Stimulated activated CD8-positive, alpha-beta memory T cell treated with anti-CD3 and anti-CD28 coated beads, Interleukin-15, amount 100 ng/mL, for 48 hours (primary cell): Measurements from ENCODE around the gene SLC16A9.

ENCODE experiments used
- DNase-seq, 2 donors: peaks; one replicate each; pipeline ENCODE4 v3.0.0-alpha.2; 2020; ENCODE audit warnings: low read depth in 2 of 2

Gene SLC16A9

DNA sequence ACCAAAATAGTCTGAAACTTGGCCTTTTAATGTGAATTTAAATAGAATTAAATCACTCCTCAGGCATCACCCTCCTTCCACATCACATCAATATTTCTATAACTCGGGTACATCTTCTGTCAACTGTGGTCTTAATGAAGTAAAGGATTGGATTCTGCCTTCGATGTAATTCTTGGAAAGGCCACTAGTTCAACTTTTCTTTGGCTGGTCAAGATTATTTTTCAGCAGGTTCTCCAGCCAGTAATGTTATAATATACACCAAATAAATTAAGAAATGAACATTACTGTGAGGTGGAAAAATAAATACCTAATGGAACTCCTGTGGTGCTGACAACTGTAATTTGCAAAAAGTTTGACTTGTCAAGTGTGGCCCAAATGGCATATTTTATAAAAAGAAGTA, 9.7 kb upstream of the SLC16A9 start:
- DNase-seq, result no peak

DNA sequence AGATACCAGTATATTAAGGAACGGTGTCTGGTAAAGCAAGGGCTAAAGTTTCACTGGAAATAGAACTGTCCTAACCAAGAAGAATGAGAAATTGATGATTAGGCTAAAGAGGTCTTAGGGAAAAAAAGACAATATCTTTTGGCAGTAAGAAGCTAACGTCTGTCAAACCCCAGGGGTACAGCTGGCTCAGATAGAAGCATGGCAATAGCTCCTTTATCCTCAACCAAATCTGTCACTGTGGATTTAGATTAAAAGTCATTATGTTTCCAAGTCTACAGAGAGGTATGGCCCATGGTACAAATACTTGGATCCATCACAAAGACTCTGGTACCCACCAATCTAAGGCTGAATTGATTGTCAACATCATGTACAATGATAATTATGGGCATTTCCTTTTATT, 8.6 kb upstream of the SLC16A9 start:
- no peak for DNase-seq

DNA sequence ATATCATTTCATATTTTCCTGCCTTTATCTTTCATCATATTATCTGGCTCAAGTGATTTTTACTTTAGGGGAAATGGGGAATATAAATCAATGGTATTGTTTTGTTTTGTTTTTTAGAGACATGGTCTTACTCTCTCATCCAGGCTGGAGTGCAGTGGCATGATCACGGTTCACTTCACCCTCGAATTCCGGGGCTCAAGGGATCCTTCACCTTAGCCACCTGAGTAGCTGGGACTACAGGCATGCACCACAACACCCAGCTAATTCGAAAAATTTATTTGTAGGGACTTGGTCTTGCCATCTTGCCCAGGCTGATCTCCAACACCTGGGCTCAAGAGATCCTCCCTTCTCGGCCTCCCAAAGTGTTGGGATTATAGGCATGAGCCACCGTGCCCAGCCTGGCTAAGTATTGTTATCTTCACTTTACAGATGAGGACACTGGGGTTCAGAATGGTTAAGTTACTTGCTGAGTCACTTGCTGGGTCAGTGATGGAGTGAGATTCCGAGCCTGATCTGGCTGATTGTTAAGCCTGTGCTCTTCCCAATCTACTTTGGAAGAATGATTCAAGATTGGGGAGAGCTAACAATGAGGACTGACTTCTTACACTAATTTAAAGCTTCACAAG, 3.7 kb upstream of the SLC16A9 start:
- DNase-seq, result no peak

DNA sequence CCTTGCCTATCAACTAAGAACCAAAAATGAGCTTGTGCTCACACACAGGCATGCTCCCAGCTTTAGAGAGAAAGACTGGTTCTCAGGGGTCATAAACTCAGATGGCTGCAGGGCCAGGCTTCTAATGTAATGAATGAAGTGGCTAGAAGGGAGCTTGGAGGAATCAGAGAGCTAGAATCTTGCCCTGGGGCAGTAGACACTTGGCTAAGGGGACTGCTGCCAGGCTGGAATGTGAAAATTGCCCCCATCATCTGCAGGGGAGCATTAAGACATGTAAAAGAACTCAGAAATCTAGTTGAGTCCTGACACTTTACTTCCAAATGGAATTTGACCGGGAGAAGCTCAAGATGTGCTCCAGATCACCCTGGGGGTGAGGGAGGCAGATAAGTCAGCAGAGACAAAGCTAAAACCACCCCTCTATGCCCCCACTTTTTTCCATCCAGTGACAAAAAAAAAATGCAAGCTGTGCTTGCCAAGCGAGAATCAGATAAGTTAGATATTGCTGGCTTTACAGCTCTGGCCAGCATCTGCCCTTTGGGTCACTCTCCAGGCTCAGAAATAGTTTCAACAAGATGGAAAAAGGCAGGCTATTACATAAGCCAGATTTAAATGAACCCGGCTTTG, 2.3 kb upstream of the SLC16A9 start:
- no peak for DNase-seq

GRCh38 chr10:59708816-59709394, 745 bp downstream of the SLC16A9 start:
- no peak for DNase-seq

- no peak for DNase-seq
Observed at GRCh38 chr10:59706851-59707797, 2.5 kb downstream of the SLC16A9 start.

DNA sequence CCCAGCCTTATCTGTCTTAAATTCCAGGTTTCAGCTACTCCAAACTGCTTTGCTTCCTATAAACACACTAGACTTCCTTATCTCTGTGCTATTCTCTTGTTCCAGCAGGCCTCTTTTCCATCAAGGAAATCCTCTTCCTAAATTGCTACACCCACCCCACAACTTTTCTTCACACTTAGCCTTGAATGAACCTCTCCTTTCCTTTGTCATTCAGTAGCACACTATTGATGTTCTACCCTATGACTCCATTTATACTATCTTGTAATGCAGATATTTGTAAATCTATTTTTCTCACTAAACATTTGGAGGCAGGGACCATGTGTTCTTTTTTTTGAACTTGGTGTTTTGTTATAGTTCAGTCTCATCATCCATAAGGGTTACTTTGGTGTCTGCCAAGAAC, 3.7 kb downstream of the SLC16A9 start:
- no peak for DNase-seq

- no peak for DNase-seq
Observed at GRCh38 chr10:59704630-59705029, 5.0 kb downstream of the SLC16A9 start.

DNA sequence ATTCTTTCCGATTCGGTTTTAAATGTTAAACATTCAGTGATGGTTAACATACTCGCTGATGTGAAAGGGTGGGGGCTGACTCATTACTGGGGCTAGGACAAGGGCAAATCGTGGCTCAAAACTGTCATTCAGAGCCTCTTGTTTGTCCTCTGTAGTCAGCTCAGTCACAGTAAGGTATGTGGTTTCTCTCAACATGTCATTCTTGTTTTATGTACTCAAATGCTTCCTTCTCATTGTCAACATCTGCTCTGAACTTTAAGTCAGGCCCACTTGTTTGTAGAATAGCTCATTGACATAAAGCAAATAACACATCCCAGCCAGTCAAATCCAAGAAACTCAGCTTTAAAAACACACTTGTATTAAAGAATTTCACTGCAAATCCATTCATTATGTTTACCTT, 7.3 kb downstream of the SLC16A9 start:
- DNase-seq, result no peak

DNA sequence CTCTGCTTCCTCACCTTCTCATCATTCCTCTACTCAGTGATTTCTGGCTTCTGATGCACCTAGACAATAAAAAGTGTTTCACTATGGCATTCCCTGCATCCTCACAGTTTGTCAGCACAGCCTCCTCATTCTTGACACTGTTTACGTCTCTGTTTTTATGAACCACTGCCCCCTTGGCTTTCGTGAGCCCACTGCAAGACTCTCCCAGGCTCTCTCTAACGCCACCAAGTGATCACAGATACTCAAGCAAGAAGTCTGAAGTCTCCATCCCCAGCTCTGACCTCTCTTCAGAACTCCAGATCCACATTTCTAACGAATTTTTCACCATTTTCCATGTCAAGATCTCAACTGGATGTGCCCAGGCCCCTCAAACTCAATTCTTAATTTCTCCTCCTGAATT, 8.9 kb downstream of the SLC16A9 start:
- DNase-seq, result no peak

- DNase-seq, result no peak
Observed at GRCh38 chr10:59698326-59698725, 11.3 kb downstream of the SLC16A9 start.

- no peak for DNase-seq
Observed at GRCh38 chr10:59695637-59696036, 14.0 kb downstream of the SLC16A9 start.

- no peak for DNase-seq
Observed at GRCh38 chr10:59694936-59695335, 14.7 kb downstream of the SLC16A9 start.

DNA sequence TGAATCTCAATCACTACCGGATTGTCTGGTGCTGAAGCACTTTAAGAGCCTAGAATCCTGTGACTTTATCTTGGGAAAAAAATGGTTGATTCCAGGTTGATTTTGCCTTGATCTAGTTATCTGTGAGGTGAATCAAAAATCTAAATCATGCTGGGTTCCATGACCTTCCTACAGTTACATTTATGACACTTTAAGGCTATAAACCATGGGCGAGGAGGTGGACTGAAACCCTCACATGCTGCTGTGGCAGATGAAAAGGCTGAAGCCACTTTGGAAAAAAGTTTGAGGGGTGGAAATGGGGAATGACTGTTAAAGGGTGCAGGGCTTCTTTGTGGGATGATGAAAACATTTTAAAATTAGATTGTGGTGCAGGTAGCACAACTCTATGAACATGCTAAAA, 17.5 kb downstream of the SLC16A9 start:
- no peak for DNase-seq

DNA sequence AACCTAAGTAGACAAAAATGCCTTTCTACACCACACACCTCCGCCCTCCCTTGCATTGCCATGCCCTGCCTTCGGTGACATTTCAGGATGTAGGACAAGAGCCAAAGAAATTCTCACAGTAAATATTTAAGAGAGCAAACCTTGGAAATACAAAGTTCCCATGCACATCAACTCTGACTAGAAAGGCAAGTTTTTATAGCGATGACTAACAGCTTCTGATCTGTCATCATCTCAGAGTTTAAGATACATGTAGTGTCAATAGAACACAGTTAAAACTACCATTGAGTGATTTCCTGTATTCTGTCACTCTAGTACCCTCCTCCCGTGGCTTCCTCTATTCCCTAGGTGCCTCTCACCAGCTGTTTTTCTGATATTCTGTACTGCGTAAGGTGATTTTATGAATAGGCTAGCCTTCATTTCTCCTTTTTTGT, 20.7 kb downstream of the SLC16A9 start:
- no peak for DNase-seq

DNA sequence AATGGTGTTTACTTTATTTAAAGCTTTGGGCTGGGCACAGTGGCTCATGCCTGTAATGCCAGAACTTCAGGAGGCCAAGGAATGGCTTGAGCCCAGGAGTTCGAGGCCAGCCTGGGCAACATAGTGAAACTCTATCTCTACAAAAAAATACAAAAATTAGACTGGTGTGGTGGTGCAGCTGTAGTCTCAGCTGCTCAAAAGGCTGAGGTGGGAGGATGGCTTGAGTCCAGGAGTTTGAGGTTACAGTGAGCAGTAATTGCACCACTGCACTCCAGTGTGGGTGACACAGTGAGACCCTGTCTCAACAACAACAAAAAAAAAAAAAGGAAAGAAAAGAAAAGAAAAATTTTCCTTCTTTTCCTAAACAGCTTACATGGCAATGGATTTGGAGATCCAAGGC, 22.0 kb downstream of the SLC16A9 start:
- DNase-seq, result no peak

GRCh38 chr10:59684006-59684405, 25.6 kb downstream of the SLC16A9 start:
- DNase-seq, result no peak

DNA sequence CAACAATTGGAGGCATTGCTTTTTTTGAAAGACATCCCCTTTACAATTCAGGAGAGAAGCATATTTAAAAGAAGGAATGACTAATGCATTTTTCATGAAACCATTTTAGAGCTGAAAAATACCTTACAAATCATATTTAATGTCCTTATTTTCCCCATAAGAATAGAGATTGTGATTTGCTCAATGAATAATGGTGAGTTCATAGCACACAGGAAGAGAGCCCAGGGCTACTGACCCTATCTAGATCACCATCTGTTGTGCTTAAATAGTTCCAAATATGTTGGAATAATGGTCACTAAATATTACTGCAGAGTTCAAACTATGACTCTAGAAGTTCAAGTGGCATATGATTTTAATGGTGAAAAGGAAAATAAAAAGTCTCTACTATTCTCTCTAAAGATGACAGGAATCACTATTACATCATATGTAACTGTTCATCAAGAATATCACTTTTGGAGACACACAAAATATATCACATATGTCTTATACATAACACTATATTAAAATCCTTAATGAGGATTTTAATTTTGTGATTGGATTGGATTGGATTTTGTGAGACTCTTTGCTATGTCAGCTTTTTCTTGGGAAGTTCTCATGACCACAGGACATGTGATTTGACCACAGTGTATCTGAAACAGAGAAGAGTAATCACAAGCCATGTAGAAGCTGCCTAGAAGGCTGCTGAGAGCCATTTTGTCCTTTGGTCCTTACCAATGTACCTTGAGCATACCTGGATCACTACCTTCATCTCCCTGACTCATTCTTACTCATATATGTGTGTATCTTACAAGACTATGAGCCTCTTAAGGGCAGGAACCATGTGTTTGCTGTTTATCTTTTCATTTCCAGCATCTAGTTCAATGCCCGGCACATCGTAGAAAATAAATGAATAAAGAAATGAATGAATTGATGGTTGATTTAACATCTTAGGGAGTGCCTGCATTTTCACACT, 26.4 kb downstream of the SLC16A9 start:
- DNase-seq, result no peak

DNA sequence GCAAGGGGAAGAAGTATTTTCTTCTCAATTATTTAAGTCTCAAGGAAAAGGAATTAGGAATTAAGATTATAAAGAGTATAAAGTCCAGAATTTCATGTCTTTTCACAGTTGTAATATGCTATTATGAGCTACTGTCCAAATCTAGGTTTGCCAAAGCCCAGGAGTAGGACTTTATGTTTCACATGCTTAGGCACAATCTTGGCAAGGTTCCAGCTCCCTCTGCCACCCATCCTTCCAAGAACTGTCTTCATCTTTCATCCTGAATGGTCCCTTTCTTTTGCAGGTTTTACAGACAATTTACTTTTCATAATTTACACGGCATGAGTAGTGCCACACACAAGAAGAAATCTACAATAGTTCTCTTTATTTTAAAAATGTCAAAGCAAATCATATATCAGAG, 29.5 kb downstream of the SLC16A9 start:
- DNase-seq, result no peak

DNA sequence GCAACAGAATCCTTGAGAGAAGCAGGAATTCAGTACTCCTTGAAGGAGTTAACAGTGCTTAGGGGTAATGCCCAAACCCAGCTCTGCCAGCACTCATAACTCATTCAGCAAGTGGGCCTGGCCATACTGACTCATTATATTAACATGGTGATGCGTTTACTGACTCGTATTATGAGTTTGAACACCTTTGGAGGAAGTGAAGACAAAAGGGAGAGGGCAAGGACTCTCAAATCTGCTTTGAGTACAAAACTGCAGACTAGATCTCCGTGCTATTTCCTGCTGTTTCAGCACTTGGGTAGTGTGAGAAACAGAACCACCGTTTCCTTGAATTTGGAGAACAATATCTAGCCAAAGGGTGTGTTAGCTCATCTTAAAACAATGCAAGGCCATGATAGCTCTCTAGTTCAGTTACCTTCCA, 30.8 kb downstream of the SLC16A9 start:
- no peak for DNase-seq

DNA sequence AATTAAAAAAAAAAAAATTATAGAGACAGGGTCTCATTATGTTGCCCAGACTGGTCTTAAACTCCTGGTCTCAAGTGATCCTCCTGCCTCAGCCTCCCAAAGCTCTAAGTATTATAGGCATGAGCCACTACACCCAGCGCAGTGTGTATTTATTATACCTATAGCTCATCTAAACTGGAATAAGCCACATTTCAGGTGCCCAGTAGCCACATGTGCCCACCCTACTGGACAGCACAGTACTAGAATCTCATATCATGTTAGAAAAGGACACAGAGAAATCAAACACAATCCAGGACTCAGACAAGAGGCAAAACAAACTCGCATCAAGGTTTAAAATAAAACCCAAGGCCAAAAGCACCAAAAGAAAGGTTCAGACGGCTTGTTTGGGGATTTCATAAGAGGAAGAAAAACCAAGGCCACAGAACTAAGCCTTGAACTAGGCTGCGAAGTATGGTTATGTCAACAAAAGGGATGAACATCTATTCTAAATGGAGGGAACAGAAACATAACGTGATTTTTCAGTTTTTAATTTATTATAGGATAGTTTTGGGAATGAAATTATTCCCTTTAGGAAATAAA, 32.3 kb downstream of the SLC16A9 start:
- DNase-seq, result no peak
